ENCODE results near the gene POU2AF1.

Gene POU2AF1

DNA sequence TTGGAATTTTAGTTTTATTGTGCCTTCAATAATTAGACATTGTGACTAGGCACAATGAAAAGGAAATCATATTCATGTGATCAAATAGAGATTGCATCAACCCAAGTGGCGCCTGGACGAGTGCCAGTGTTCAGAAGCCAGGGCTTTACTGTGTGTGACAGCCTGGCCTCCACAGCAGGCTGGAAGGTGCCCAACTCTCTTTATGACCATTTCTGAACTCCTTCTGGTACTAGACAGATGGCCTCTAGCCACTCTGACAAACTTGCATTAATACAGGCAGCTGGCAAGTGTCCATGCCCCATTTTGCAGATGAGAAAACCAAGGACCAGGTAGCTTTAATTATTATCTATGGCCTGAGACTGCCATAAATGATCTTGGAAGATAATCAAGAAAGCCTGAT is 8.3 kb upstream of the POU2AF1 start:
- DNase-seq (ENCODE audit: low read depth in 1 of 2, low spot score in 1 of 2): no peak

DNA sequence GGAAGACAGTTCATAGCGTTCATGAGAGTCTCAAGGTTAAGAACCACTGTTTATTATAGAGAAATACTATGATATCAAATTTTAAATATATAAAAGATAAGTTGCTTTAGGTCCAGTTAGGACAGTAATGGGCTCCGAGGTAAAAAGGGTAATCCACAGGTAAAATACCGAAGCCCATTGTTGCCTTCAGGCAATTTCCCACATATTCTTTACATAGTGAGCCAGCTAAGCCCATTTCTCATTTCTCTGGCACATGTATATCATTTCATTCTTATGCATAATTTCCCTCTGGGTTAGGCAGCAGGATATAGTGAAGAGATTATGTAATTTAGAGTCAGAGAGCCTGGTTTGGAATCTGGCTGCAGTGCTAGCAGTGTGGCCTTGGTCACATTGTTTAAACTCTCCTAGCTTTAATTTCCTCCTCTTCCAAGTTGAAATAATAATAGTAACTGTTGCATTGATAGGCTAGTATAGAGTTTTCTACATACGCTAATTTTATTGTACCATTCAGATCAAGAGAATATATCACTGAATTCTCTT is 7.6 kb upstream of the POU2AF1 start:
- DNase-seq (ENCODE audit: low read depth in 1 of 2, low spot score in 1 of 2): no peak

DNA sequence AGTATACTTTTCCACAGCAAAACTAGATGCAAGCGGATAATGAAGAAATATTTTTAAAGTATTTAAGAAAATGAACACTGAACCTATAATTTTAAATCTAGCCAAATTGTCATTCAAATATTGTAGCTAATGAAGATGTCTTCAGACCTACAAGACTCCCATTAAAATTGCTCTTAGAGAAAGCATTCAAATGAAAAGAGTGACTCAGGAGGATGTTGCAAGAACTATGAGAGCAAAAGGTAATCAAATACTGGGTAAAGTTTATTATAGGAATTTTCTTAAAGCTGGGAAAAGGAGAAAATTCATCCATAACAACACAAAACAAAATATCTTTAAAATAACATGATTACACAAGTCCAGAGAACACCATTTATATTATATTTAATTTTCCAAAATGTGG is 5.4 kb upstream of the POU2AF1 start:
- DNase-seq (ENCODE audit: low read depth in 1 of 2, low spot score in 1 of 2): no peak

DNA sequence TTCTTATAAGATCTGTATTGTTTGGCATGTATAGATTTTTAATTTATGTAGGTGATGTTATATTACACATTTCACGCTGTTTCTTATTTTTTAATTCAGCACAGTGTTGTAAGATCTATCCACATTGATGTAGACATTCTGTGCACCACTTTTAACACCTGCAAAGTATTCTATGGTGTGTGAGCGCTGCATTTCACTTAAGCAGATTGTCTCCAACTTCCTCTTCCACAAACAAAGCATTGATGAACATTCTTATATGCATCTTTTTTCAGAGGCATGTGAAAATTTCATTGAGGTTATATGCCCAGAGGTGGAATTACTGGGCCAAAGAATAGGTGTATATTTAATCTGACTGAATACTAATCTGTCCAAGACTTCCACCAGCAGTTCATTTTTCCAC is 3.4 kb upstream of the POU2AF1 start:
- DNase-seq (ENCODE audit: low read depth in 1 of 2, low spot score in 1 of 2): no peak

DNA sequence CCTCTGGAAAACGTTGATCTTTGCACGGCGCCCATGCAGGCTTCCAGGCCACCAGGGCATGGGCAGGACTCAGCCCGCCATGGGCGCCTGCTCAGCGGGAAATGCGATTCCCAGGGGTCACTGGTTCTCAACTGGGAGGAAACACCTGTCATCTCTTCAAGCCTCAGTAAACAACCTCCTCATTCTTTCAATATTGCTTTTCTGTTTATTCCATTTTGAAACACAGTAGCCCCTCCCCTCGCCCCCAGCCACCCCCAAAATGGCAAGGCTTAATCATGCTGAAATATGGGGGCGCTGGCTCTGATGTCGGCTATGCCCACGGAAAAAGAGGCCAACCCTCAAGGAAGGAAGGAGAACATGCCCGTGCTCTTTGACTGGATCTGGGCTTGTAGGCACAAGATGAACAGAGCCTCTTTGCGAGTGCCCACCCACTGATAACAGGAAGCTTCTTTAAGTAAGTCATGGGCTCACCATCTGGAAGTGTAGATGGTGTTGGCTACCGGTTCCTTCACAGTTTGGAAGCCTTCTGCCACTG is 594 bp upstream of the POU2AF1 start:
- DNase-seq (ENCODE audit: low read depth in 1 of 2, low spot score in 1 of 2): no peak

DNA sequence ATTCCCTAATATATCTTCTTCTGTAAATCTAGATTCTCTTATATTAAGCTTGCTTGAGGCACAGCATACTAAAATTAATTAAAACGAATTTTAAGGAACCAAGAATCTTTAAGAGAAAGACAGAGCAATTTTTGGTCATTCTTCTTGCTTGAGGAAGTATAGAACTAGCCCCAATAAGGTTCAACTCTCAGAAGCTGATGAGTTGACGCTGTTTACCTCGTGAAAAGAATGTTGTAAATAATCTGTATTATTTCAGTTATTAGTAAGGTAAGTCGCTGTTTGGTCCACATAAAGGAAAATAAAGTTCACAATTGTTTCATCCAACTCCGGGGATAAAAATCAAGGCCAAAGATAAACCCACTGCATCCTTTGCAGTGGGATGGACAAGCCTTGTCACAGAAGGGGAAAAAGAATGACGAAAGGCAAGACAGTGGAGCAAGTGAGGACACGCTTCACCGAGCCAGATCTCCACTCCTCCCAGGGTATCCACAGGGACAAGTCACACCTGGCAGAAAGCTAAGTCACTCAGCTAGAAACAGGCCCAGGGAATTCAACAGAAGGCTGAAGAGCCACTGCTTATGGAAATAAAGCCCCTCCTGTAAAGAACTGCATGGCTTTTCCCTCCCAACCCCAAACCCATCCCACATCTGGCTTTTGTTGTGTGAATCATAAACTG is 752 bp downstream of the POU2AF1 start:
- DNase-seq (ENCODE audit: low read depth in 1 of 2, low spot score in 1 of 2): no peak

DNA sequence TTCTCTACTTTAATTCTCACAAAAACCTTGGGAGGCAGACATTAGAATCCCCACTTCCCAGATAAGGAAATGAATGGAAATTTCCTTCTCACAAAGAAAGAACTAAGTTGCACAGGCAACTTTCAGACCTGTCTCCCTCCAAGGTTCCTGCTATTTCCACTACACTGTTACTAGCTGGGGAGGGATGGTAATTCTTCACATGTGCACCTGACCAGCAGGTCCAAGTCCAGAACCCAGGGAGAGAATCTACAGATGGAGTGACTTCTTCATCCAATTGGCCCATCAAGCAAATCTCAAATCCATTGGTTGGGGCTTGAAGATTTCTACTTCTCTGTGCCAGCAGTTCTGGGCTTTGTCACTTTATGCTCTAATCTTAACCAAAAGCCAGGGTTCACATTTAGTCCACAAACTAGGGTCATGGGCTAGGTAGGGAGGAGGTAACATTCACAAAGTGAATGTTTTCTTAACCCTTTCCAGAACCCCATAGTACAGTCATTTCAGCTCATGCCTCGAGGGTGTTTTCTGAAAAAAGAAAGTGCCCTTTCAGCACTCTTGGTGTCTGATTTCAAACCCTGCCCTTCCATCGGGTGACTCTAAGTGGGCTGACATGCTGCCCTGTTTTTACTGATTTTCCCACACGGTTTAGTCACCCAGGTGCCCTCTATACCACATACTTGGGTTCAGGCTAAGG is 2.7 kb downstream of the POU2AF1 start:
- DNase-seq (ENCODE audit: low read depth in 1 of 2, low spot score in 1 of 2): no peak

DNA sequence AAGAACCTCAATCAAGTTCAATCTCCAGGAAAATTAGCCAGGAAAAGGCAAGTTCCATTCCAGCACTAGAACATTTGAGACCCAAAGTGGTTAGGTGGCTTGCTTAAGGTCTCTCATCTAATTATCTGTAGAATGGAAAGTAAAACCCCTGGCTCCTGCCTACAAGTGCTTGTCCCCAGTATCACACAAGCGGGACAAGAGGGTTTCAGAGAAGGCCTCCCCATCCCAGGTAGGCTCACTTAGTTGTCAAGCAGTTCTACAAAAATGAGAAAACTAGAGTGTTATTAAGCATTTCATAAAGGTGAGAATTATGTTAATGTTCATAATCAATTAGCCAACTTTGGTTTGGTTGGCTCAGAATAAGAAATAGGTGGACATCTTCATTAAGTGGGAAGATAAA is 5.5 kb downstream of the POU2AF1 start:
- no peak for DNase-seq (ENCODE audit: low read depth in 1 of 2, low spot score in 1 of 2)

DNA sequence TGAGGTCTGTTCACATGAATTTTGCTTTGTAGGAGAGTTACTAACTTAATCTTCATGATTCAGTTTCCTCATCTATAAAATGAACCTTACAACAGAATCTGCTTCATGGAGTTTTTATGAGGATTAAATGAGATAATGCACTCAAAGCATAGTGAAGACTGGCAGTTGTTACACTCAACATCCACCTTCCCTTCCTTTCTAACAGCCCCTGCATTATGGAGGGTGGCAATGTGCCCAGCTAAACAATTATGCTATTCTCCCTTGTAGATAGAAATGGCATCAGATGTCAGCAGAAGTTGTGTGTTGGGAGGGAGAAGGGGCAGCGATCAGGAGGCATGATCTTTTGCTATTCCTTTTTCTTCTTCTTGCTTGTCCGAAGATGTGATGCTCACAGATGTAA is 6.5 kb downstream of the POU2AF1 start:
- DNase-seq (ENCODE audit: low read depth in 1 of 2, low spot score in 1 of 2): no peak

DNA sequence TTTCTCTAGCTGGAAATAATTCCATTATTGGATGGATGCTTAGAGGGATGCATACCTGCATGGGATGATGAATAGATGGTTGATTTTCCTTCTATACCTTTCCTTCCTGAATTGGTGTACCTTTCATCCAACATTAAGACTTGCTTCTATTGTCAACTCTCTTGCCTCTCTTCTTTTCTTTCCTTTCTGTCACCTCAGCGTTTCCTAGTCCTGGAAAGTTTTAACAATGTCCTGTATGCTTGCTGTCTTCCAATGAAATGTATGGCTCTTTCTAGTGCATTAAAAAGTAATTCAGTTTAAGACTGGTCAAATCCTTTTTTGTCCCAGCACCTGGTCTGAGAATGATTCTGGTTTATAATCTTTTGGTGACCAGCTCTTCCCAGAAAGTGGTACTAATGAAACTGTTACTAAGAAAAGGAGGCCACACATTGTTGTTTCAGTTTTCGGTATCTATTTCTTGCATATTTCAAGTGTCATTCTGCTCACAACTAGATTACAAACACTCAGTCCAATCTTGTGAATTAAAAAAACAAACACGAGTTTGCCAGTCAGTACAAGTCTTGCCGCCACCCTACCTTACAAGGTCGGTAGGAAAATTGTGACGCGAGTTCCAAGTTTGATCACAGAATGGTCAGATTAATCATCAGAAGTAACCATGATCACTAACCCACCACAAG is 8.0 kb downstream of the POU2AF1 start:
- no peak for DNase-seq (ENCODE audit: low read depth in 1 of 2, low spot score in 1 of 2)

DNA sequence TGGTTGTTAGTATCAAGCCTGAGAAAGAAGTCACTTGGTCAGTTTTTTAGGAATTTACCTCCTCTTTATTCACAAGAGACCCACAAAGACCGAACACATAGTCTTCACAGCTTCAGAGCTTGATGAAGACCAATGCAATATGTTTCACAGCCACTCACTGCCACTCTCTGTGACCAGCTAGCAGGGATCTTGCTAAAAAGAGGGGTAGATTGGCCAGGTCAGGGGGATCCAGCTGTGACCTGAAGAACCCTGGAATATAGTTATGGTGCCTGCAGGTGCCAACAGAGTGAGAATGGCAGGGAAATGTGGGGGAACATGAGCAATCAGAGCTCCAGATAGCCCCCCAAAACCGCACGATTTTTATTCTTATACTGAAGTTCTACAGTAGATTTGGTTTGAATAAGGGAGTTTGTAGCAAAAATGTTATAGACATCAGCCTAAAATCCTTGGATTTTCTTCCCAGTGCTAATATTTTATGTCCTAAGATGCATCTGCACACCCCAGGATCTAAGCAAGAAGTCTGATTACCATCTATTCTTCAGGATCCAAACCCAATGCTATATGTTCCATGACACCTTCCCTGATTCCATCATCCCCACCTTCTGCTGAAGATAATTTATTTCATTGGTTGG is 8.7 kb downstream of the POU2AF1 start:
- no peak for DNase-seq (ENCODE audit: low read depth in 1 of 2, low spot score in 1 of 2)

DNA sequence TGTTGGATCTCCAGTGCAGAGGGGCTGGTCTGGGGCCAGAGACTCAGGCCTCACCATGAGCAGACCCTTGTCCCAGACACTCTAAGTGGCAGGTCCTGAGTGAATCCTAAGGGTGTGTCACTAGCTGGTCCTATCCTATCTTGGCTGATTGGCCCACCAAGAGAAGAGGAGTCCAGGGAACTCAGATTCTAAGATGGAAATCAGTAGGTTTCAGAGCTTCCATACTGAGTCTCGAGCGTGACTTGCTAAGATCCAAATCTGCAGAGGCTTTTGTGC is 10.9 kb downstream of the POU2AF1 start:
- DNase-seq (ENCODE audit: low read depth in 1 of 2, low spot score in 1 of 2): no peak

DNA sequence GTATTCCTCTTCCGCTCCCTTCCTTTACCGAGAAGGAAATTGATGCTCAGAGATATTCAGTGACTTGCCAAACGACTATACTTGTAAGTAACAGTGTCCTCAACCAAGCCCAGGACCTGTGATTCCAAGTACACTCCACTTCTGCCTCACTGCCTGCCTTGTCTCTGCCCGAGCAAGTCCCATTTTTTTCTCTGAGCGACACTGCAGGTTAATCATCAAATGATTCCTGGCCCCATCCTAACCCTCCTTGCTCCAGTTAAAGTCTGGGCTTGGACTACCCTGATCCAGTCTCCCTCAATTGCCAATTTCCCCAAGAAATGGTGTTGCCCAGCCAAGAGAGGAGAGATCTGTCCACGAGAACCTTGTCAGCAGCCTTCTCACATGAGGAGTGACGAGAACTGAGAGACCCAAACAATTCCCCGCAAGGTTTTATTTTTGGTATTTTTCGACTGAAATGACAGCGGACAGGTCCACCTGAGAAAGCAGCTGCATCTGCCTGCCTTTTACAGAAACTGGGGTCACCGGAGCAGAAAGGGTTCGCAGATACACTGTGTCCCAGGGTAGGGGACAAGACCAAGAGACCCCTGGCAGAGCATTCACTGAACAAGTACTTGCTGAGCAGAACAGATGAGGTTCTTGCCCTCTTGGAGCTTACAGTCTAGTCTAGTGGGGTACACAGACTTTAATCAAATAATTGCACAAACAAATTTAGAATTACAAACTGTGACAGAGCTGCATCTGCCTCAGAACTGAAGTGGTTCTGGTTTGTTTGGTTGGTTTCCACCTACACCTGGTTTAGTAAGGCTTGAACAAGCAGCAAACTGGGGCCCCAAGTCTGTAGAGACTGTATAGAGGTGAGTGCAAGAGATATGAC is 11.4 kb downstream of the POU2AF1 start:
- no peak for DNase-seq (ENCODE audit: low read depth in 1 of 2, low spot score in 1 of 2)

DNA sequence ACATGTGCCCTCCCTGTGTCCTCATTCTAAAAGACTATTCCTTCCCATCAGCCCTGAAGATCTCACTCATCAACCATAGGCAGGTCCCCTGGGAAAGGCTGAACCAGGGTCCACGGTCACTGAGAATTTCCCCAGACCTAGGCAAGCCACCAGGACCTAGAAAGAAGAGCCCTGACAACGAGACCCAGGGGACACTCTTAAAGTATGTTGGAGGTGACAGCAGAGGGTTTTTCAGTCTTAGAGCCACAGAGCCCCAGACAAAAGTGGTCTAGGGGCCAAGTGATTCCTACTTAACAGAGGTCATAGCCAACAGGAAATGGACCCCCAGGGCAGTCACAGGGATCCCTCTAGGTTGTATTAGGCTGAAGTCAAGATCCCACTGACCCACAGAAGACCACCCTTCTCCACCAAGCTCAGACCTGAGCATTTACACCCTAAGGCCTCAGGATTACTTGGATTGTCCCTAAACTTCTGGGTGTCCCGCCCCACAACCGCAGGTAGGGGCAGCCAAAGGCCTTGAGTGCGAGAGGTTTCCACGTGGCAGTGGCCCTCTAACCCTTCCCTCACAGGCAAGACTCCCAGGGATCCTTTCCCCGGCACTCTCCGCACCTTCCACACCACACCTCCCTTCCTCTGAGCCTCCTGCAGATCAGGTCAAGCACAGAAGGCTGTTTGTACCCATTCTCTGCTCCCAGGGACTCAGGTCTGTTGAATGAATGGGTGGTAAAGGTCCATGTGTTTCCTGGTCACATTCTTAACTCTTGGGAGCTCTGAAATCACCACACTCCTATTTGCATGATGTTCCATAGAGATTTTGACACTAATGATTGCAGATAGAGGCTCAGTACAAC is 12.3 kb downstream of the POU2AF1 start:
- DNase-seq (ENCODE audit: low read depth in 1 of 2, low spot score in 1 of 2): no peak

DNA sequence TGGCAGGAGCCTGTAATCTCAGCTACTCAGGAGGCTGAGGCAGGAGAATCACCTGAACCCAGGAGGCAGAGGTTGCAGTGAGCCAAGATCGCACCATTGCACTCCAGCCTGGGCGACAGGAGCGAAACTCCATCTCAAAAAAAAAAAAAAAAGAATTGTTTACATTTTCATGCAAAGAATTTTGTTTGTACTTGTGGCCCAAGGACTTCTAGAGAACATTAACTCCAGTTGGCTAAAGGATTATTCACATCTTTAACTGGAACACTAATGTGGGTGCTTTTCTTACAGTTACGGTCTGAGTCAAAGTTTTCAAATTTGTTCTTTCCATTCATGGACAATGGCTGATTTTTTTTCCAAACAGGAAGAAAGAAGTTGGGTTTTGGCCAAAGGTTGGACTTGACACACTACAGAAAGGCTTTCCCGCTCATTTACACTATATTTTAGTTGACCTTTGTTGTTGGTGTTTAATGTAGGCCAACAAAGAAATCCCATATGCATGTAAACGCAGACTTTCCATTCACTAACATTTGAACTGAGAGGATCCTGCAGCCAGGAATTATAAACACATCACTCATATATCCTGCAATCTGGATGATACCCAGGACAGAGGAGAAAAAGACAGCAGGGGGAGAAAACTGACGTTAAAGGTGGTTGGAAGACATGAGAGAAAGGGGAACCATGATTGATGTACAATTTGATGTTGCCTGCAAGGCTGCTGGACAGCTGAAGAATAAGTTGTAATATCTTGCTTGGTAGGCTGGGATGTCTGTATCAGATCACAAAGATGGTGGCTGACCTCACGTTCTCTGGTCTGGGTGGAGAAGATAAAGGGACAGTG is 13.1 kb downstream of the POU2AF1 start:
- DNase-seq (ENCODE audit: low read depth in 1 of 2, low spot score in 1 of 2): no peak

DNA sequence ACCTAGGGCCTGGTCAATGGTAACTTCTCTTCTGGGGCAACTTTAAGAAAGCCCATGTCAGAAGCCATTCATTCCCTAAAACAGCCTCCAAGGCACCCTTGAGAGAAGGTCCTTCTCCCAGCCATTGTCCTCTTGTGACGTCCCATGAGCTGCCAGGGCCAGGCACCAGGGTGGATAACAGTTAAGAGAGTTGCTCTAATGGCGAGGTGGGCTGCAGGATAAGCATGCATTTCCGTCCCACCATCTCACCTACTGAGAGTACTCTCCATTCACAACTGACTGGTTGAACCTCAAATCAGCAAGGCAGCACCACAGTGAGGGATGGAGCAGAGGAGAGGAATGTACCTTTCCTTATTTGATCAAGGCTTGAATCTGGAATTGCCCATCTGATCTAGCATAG is 14.6 kb downstream of the POU2AF1 start:
- DNase-seq (ENCODE audit: low read depth in 1 of 2, low spot score in 1 of 2): no peak

DNA sequence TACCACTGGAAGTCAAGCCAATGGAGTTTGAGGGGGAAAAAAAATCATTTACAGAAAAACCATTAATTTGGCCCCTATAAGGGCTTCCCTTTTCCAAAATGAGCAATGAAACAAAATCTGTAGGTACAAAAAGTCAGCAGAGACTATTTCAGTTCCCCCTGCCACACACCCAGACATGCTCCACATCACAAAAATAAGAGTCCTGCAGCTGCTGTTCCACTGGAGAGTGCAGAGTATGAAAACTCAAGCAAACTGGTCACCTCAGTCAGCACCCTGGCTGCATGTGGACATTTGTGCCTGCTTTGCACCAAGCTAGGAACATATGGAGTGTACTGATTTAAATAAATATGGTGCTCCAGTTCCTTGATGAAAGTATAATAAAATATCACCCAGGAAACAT is 15.1 kb downstream of the POU2AF1 start:
- DNase-seq (ENCODE audit: low read depth in 1 of 2, low spot score in 1 of 2): no peak

DNA sequence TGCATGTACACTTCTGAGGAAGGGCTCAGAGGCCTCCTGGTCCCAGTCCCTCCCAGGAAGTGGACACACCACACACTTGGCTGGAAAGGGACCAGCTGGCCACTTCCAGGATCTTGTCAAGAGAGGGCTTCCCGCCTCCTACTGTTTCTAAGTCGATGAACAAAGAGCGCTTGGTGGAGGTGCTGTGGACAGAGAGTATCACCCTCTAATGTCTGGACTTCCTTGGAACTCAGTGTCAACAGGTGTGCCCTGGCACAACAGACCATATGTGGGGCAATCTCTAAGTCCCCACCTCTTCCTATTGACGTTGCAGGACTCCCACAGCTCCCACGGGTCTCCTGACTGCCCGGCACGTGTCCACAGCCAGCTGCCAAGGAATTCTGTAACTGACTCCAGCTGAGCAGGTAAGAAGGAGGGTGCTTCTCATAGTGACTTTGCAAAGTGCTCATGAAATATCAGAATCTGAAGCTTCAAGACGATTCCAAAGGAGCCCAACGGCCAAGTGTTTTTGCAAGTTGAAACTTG is 16.1 kb downstream of the POU2AF1 start:
- DNase-seq (ENCODE audit: low read depth in 1 of 2, low spot score in 1 of 2): no peak

DNA sequence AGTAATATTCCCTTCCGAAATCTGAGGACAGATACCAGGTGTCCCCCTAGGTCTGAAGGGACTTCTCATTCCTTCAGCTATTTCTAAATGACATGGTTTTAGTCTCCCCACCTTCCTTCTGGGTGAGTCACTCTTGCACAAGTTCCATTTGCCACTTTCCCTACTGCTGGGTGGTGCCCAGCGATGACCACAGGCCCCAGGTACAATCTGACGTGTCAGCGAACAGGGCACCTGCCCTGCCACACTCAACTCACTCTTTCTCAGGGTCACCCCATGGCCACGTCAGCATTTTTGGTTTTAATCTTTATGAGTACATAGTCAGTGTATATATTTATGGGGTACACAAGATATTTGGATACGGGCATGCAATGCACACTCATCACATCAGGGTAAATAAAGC is 17.2 kb downstream of the POU2AF1 start:
- DNase-seq (ENCODE audit: low read depth in 1 of 2, low spot score in 1 of 2): no peak

Measured in activated T-helper 1 cell treated with anti-CD3 and anti-CD28 coated beads, Interleukin-2, amount 50 U/mL, for 16 hours (primary cell).